ENCODE measurements around the gene RAB4A. TPM values are rescaled to one million over a fixed set of nuclear protein-coding genes. Genes with fewer than 3 reads are reported as not detected.

Gene RAB4A
- total and polyA plus RNA-seq, 2 of the 8 experiments (the other 6 are each of a cell fraction or from before 2014, with no cell fraction given), result 13.3 to 68.8 TPM

DNA sequence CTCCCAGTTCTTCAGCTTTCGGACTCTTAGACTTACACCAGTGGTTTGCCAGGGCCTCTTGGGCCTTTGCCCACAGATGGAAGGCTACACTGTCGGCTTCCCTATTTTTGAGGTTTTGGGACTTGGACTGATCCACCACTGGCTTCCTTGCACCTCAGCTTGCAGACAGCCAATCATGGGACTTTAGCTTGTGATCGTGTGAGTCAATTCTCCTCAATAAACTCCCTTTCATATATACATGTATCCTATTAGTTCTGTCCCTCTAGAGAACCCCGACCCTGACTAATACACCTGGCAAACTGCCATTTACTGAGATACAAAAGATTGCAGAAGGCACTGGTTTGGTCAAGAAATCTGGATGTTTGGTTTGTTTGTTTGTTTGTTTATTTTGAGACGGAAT lies 6.4 kb upstream of the RAB4A start:
- H3K4me1 ChIP-seq (replicated peaks in 1 of 4; ENCODE audit: control insufficient read depth in 3 of 4, insufficient read depth in 4 of 4, low read length in 3 of 4), result no peaks in the 10 kb centered on the region
- FAIRE-seq (no peak), DNase-seq (ENCODE audit: low read depth in 1 of 2, low spot score in 2 of 2) (no peak)
- H3K23ac ChIP-seq (ENCODE audit: insufficient read length), result no peak overlapping the region
- H2BK15ac ChIP-seq (ENCODE audit: low read length), result no peak overlapping the region
- H3K14ac ChIP-seq (ENCODE audit: insufficient read length), result no peak overlapping the region
- no peak overlapping the region for H2BK120ac ChIP-seq (replicated peaks; ENCODE audit: low read depth, low read length)
- H4K5ac ChIP-seq (ENCODE audit: insufficient read length, low read depth, low read length), result no peak overlapping the region
- H3K36me3 ChIP-seq (ENCODE audit: control insufficient read depth in 2 of 4, insufficient read depth in 4 of 4, low read length in 3 of 4), result no peaks in the 10 kb centered on the region; a peak in 1 of 8 replicates
- H3K4me2 ChIP-seq (ENCODE audit: insufficient read depth in 1 of 2, low read depth in 2 of 2, low read length in 2 of 2), result no peak overlapping the region
- H2BK12ac ChIP-seq (ENCODE audit: low read depth, low read length), result no peak overlapping the region
- ChIA-PET CTCF (ENCODE audit: partially characterized antibody) (interaction anchor here (1.1 to 1.7 kb wide), 3 partner anchors 9 to 561 kb away, joined by 3 to 7 read pairs (median 6); no protein-coding TSS in a partner anchor), POLR2A (ENCODE audit: partially characterized antibody) (interaction anchor here (1.3 kb wide), 1 partner anchor 186 kb away, joined by 3 read pairs; no protein-coding TSS in a partner anchor)
- H2BK5ac ChIP-seq (ENCODE audit: low read depth, low read length), result no peak overlapping the region
- no peaks in the 10 kb centered on the region for H3K27me3 ChIP-seq (replicated peaks in 1 of 4; ENCODE audit: control insufficient read depth in 3 of 4, extremely low read depth in 1 of 4, insufficient read depth in 3 of 4, low read length in 3 of 4)
- no peak overlapping the region for H2AFZ ChIP-seq (ENCODE audit: low read length)
- H3K18ac ChIP-seq (ENCODE audit: extremely low read depth, low read length), result no peak overlapping the region
- no peak overlapping the region for H3K4me3 ChIP-seq (ENCODE audit: extremely low read depth in 1 of 4, insufficient read depth in 2 of 4, low read depth in 3 of 4, low read length in 4 of 4)
- no peaks in the 10 kb centered on the region for H3K79me1 ChIP-seq (ENCODE audit: low read depth, low read length)
- H4K8ac ChIP-seq (ENCODE audit: extremely low read depth, insufficient read depth, low read length), result no peak overlapping the region
- H4K20me1 ChIP-seq (replicated peaks in 1 of 2; ENCODE audit: control insufficient read depth in 1 of 2, insufficient read depth in 2 of 2, low read length in 2 of 2), result no peaks in the 10 kb centered on the region
- H3K23me2 ChIP-seq (ENCODE audit: low read depth, low read length), result no peaks in the 10 kb centered on the region
- no peaks in the 10 kb centered on the region for H3K79me2 ChIP-seq (ENCODE audit: control insufficient read depth in 1 of 2, insufficient read depth in 2 of 2, low read length in 2 of 2)
- H3K9ac ChIP-seq (replicated peaks in 1 of 4; ENCODE audit: extremely low read depth in 1 of 4, low read depth in 3 of 4, low read length in 3 of 4), result no peak overlapping the region
- WGBS, 2 experiments (ENCODE audit: extremely low coverage in 1 of 2, insufficient coverage in 1 of 2, insufficient read length in 1 of 2, insufficient replicate concordance in 2 of 2, low coverage in 1 of 2, low lambda C conversion rate in 2 of 2, missing lambda C conversion rate in 1 of 2), result 91% methylated on average over 5 of the region's 5 CpGs; no CpG with 5 or more reads in 1 of the 2 experiments
- H2BK20ac ChIP-seq (ENCODE audit: low read length), result no peak overlapping the region
- H3K27ac ChIP-seq (ENCODE audit: low read depth, low read length), result no peak overlapping the region
- no peak overlapping the region for H3K4ac ChIP-seq (replicated peaks; ENCODE audit: insufficient read length, low read depth, low read length)
- H3K56ac ChIP-seq (replicated peaks; ENCODE audit: insufficient read length, low read depth, low read length), result no peak overlapping the region
- H4K91ac ChIP-seq (replicated peaks; ENCODE audit: insufficient read length, low read length), result no peak overlapping the region
- no peaks in the 10 kb centered on the region; a peak in 1 of 4 replicates for H3K9me3 ChIP-seq (ENCODE audit: insufficient read depth in 2 of 2, low read depth in 1 of 2, low read length in 1 of 2)
- H2AK5ac ChIP-seq (ENCODE audit: low read depth, low read length), result no peak overlapping the region
- no peak for TF ChIP-seq SUZ12 (IDR thresholded peaks at IDR 0.05; ENCODE audit: low read length)
- no peak for TF ChIP-seq POLR2AphosphoS5 (IDR thresholded peaks at IDR 0.05; ENCODE audit: low read depth, low read length)
- no peak for TF ChIP-seq BACH1 (IDR thresholded peaks at IDR 0.05; ENCODE audit: low read length)
- no peak for TF ChIP-seq RBBP5 (IDR thresholded peaks at IDR 0.05; ENCODE audit: borderline replicate concordance, low read depth, low read length)
- no peak for TF ChIP-seq SP4 (IDR thresholded peaks at IDR 0.05; ENCODE audit: low read length)
- no peak for TF ChIP-seq GTF2F1 (IDR thresholded peaks at IDR 0.05; ENCODE audit: borderline replicate concordance, low read depth, low read length)
- no peak for TF ChIP-seq PHF8 (conservative IDR thresholded peaks at IDR 0.05; ENCODE audit: low read depth, low read length)
- TF ChIP-seq KDM5A (IDR thresholded peaks at IDR 0.05; ENCODE audit: low read length), result no peak
- no peak for TF ChIP-seq POU5F1 (IDR thresholded peaks at IDR 0.05; ENCODE audit: low read depth, low read length)
- TF ChIP-seq TEAD4 (IDR thresholded peaks at IDR 0.05; ENCODE audit: low read depth, low read length), result no peak
- no peak for TF ChIP-seq RAD21 (IDR thresholded peaks at IDR 0.05 in 1 of 2, conservative IDR thresholded peaks at IDR 0.05 in 1 of 2; ENCODE audit: low read depth in 2 of 2, low read length in 2 of 2)
- no peak for TF ChIP-seq TBP (IDR thresholded peaks at IDR 0.05; ENCODE audit: low read depth, low read length)
- no peak for TF ChIP-seq EZH2 (IDR thresholded peaks at IDR 0.05; ENCODE audit: low read depth, low read length, severe bottlenecking)
- no peak for TF ChIP-seq USF2 (IDR thresholded peaks at IDR 0.05; ENCODE audit: low read length)
